HG02852 (cell line): ENCODE results near the gene EPB41L4B.

Source experiments
- ATAC-seq: cut with Tn5 transposase; IDR thresholded peaks from one replicate; pipeline ENCODE4 v1.9.1; 2021; ENCODE audit warnings: mild to moderate bottlenecking, moderate library complexity; ENCODE audit not compliant: unreplicated experiment

Gene EPB41L4B

DNA sequence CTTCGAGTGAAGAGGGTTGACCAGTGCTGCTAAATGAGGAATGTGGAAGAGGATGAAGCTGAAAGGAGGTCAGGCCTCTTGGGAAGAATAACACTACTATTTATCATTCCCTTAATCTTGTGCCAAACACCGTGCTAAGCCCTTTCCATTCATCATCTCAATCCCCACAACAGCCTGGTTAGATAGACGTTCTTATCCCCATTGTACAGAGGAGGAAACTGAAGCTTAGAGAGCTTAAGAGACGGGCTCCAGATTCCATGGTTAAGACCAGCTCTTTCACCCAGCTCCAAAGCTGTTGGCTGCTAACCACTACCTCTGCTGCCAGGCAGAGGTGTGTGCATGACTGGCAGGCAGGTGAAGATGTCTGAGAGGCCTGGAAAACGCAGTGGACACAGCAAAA lies 868 bp upstream of the EPB41L4B start:
- ATAC-seq = no peak

DNA sequence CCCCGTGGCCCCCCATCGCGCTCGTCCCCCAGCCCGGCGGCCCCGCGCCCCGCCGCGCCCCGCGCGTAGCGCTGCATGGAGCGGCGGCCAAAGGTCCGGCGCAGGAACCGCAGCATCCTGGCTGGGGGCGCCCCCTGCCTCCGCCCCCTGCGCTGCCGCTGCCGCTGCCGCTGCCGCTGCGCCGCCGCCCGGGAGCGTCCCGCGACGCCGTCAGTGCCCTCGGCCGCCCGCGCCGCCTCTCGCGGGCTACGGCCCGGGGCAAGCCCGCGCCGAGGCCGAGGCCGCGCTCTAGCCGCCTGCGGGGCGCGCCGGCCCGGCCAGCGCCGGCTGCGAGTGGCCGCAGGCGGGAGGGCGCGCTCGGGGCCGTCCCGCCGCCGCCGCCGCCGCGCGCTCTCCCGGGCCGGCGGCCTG lies 523 bp downstream of the EPB41L4B start:
- ATAC-seq = peak; percentile 32

DNA sequence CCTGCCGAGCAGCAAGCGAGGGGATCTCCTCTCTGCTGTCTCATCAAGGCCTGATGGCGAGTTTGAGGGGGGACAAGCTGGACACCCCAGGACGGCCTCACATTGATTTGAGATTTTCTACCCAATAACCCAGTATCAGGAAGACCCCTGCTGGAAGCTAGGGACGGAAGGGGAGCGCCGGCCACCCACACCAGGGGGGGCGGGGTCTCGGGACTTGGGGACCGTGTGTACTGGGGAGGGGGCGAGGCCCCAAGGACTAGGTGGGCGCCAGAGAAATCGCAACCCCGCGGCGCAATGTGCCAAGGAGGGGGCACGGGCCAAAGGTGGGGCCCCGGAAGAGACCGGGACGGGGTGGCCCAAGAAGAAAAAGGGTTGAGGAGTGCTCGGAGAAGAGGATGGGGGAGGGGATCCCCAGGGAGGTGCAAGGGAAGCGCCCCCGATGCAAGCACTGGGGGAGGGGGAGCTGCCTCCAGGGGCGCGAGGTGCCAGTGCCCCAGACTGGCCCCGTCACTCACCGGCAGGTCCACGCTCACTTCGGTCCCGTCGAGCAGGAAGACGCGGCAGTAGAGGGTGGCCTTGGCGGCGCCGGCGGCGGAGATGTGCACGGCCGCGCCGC lies 1.1 kb downstream of the EPB41L4B start:
- peak; percentile 11 for ATAC-seq

DNA sequence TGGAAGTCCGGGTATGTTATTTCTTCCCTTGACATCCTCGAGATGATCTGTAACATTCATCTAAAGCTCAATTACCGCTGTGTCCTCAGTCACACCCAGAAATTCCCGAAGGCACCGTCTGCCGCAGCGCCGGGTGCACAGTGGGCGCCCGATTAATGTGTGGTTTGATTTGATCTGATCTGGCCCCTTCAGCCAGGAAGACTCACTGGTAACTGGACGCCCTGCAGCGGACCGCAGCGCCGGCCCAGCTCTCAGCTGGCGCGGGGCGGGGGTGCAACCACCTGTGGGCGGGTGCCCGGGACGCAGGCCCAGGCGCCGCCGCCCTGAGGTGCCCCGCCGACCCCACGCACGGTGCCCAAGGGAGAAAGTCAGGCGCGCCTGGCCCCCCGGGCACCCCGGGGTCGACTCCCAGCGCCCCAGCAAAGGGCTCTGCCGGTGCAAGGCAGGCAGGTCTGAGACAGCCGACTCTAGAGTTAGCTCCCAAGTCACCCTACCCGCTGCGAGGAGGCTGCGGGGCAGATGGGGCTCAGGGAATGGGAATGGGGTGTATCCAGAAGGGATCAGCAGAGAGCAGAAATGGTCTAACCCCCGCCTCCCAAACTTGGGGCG lies 1.7 kb downstream of the EPB41L4B start:
- ATAC-seq = no peak

DNA sequence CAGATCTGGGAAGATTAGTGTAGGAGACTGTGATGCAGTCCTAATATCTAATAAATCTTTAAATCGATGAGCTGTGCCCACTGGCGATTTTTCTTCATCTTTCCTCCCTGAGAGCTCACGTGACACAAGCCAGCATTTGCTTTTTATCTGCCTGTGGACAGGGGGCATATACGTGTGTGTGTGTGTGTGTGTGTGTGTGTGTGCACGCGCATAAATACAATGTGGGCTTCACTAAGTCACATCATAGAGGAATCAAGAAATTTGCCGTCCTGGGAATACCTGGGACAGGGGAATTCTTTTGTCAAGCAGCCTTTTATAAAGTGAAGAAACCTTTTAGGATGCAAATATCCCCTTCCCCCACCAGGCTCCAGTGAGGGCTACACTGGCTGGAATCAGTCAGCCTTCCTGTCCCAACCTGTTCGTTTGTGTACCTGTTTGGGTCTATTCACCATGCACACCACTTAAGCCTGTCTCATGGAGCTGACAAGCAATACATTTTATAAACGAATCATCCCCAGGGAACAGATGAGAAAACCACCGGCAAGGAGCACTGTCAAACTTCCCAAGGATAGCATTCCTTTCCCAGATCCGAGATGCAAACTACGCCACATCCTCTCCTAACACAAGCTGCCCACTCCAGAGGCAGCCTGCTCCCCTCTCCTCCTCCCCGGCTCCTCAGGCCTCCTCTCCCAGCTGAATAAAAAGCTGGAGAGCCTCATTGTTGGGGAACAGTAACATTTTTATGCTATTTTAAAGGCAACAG lies 2.7 kb downstream of the EPB41L4B start:
- no peak for ATAC-seq

DNA sequence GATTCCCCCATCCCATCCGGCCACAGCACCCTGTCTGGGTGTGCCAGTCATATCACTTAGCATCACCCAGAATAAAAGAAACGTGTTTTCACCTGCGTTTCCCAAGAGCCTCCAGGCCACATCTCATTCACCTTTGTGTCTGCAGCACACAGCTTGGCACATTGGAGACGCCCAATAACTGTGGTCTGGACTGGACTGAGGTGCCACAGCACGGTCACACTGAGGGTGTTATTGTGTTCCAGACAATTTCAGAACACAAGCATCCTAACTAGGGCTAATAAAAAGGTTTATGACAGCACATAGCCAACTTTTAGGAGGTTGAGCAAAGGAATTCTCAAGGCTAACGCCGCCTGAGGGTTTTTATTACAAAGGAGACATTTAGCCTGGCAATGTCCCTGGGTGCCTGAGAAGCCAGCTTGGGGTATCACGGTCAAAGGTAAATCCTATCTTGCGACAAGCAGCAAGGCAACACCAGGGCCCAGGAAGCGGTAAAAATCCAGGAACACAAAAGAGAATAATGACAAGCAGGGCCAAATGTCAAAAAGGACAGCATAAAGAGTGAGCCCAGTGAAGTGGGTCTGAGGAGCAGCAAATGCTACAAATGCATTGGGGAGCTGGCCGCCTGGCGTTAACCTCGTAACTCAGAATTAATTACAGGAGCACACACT lies 3.4 kb downstream of the EPB41L4B start:
- ATAC-seq = no peak

DNA sequence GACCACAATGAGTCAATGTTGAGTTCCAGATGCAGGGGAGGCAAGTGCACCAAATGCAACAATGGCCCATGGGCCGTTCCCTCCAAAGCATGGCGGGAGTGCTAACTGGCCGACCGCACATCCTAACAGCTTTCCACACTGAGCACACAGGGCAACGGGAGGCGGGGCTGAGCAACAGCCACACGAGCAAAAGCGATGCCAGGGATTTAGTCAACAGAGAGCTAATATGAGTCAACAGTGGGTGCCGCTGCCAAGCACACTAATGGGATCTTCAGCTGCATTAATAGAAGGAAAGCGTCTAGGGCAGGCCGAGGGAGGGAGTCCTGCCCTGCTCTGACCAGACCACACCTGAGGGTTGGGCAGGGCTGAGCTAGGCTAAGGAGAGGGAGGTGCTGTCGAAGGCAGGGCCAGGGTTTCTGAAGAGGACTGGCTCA lies 4.6 kb downstream of the EPB41L4B start:
- ATAC-seq = no peak

DNA sequence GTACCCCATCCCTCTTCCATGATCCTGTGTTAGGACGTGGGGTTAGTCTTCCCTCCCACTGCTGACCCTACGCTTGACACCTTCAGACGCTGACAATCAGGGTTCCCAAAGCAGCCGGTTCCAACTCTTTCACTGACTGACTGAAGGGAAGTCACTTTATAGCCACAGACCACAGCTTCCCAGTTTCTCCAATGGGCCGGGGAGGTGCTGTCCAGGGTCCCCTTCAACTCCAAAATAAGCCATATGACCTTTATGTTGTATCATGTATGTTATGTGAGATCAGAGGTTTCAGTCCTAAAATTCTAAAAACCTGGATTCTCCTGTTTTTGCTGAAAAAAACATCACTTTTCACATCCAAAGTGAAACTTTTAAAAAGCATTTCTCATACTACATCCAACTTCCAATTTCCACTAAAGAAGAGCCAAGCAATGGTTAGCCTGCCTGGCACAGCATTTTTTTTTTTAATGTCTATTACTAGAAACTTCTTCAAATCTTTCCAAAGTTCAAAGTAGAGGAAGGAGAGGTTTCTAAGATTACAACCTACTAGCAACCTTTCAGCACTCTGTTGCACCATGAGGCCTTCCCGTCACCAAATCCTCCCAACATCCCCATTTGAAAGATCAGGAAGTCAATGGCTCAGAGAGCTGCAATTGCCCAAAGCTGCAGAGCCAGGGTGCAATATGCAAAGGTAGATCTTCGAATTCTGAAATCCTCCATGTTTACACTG lies 5.2 kb downstream of the EPB41L4B start:
- no peak for ATAC-seq

DNA sequence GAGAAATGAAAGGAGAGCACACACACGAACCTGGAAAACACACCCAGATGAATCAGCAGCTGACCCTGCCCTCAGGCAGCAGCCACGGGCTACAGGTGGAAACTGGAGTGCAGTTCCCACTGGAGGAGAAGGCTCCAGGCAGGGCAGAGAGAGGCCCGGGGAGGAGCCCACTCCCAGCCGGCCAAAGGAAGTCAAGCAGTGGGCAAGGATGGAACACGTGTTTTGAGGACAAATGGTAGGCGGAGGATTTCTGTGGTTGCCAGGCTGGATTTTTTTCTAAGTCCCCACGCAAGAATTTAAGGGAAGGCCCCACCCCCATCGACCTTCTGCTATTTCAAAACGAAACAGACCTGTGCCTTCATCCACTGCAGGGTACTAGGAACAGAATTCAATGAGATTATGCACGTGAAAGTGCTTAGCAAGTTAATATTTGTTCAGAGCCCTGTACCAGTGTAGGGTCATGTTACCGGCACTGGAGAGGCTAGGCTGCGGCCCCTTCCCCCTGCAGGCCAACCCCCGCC lies 6.8 kb downstream of the EPB41L4B start:
- no peak for ATAC-seq

DNA sequence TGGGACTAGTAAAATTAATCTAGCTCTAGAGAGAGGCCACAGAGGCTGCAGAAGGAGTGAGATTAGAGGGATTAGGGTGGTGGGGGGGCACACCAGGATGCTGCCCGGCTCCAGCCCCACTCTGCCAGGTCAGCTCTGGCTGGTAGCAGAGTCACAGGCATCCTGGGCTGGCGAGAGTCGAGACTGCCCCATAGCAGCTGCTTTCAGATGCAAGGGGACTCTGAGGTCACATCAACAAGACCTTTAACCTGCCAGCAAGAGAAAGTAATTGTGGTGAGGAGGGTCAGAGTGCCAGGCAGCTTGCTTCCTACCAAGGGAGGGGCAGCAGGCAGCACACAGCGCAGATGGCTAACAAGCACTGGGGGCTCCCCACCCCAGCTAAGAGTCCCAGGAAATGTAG lies 7.5 kb downstream of the EPB41L4B start:
- no peak for ATAC-seq

DNA sequence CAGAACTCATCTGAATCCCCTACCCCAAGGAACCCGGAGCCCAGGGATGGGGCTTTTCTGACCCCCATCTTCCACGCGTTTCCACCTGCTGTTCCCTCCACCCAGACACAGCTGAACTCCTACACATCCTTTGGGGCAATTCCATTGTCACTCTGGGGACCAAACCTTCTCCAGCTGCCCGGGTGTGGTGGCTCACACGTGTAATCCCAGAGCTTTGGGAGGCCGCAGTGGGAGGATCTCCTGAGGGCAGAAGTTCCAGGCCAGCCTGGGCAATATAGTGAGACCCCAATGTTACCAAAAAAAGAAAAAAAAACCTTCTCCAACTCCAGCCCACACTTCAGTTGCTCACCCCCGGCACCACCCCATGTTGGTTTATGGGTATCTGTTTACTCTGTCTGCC lies 8.1 kb downstream of the EPB41L4B start:
- ATAC-seq = no peak

DNA sequence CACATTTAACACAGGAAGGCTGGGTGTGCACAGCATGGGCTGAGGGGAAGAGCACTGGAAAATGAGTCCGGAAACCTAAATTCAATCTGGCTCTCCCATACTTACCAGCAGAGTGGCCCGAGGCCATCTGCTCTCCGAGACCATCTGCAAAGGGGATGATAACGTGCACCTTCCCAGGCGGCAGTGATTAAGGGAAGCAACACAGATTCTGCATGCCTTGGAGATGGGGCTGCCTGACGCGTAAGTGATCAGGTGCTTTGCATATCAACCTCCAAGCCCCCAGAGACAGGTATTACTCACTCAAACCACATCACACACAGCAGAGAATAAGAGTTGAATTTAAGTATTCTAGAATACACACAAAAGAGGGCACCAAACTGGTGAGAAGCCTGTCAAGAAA lies 9.1 kb downstream of the EPB41L4B start:
- ATAC-seq = peak; percentile 80

DNA sequence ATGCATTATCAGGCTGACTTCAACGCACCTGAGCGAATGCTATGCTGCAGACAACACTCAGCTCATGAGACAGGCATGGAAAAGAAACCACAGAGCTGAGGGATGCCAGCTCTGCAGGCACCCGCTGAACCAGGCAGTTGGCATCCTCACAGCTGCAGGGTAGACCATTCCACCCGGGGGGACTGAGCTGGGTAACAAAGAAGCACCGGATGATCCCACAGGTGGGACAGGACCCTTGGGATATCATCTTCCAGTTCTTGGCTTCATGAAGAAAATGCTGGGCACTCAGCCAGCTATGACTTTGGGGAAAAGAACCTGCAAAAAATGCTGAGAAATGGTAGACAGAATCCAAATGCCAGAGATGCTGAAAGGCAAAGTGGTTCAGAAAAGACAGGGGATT lies 9.6 kb downstream of the EPB41L4B start:
- no peak for ATAC-seq

DNA sequence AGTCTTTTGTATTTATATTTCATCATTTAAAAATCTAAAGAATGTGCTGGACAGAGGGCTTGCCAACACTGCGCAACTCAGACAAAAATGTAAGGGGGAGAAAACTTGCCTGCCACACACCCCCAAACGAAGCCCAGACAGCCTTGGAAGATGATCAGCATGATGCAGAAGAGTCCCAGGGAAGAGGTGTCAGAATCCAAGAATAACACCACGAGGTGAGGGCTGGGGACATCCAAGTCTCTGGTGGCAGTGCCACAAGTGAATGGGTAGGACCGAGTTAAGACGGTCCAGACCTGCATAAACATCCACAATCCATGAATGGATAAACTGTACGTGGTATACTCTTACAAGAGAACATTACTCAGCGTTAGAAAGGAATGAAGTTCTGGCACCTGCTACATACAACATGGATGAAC lies 10.4 kb downstream of the EPB41L4B start:
- ATAC-seq = no peak

DNA sequence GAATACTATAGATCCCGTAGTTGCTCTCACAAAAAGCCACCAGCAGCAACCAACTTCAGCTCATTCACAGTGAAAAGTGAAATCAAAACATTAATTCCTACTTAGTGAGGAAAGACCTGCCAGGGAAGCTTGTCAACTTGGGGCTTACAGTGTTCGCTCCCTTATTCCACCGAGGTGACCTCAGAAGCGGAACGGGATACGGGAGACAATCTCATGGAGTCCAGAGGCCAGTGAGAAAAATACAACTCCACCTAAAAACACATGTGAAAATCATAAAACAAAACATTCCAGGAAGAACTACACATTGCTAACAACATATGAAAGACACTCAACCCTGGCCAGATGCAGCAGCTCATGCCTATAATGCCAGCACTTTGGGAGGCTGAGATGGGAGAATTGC lies 11.6 kb downstream of the EPB41L4B start:
- ATAC-seq = no peak

DNA sequence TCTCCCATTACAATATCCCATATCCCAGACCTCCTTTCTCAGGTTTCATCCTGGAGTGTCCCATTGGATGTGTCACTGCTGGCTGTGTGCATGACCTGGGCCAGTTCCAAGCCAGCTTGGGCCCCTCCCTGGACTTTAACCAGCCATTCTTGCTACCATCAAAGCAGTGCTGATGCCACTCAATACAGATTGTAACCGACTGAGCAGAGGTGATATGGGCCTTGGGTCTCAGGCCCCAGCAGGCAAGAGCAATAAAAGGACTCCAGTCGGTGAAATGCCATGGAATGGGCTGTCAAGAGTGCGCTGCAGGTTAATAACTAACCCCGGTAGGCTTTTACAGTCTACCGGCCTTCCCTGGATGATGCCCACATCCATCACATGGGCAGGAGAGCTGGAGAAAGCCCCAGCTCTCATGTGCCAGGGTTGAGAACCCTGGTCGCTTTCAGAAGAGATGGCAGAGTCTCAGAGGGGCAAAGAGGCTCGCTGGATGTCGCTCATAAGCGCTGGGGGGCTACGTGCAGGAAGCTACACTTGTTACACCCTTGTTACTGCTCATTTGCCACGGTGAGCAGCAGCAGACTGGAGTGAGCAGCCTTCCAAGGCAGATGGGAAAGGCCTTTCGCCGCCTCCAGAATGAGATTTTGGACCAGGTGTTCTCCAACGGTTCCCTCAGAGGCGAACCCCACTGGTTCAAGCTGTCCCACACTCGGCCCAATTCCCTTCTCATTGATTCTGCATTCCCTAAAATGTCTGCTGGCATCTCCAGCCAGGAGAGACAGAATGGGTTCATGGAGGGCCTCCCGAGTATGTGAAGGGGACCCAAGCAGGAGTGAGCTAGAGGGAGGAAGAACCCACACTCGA lies 13.2 kb downstream of the EPB41L4B start:
- no peak for ATAC-seq

DNA sequence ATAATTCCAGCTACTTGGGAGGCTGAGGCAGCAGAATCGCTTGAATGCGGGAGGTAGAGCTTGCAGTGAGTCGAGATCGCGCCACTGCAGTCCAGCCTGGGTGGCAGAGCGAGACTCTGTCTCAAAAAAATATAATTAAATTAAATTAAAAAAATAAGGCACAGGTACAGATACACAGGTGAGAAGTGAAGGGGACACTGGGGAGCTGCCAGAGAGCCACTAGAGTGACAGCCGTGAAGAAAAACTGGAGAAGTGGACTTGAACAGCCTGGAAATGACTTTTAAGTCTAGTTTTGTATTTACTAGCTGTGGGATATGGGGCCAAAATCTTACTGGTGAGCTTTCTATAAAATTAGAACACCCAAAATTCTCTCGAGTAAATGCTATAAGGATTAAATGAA lies 15.1 kb downstream of the EPB41L4B start:
- no peak for ATAC-seq

DNA sequence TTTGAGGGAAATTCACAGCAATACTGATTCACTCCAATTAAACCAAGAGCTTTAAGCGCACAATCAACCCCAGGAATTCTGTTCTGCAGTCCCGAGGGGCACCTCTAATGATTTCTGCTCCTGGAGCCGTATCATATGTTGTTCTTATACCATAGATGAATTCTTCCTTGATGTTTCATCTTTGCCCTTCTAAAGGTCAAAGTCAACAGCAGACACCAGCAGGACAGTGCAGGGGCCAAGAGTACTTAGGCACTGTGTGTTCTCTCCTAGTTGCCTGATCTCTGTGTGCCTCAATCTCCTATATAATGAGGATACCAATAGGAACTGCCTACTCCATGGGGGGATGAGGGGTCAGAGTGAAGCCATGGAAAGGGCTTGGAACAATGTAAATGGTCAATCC lies 16.5 kb downstream of the EPB41L4B start:
- ATAC-seq = no peak

DNA sequence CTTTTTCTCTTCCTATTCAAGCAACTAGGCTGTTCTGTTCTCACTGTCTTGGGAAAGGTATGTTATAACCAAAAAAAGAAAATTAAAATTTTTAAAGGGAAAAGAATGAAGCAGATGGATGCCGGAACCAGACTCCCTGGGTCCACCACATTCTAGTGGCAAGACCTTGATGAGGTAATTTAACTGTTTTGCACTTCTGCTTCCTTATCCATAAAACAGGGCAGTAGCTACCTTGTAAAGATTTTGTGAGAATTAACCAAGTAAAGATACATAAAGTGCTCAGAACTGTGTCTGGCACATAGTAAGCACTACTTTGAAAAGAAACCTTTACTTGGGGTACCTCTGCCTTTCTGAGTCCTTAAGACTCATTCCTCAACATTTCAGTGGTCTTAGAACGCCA lies 17.0 kb downstream of the EPB41L4B start:
- ATAC-seq = no peak

DNA sequence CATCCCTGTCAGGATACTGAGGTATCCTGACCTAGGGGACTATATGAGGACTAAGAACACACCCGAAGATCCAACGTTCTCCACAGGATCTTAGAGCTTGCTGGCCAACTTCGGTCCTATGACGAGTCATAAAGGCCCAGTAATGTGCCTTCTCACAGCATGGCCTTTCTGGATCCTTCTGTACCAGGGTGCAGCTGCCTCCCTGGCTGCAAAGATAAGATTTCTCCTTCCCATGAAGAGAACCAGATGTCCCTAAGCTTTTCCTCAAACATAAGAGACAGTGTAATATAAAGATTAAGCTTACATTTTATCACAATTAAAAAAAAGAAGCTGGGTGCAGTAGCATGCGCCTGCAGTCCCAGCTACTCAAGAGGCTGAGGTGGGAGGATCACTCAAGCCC lies 18.3 kb downstream of the EPB41L4B start:
- no peak for ATAC-seq
